ENCODE measurements around the gene IL25.

DNA sequence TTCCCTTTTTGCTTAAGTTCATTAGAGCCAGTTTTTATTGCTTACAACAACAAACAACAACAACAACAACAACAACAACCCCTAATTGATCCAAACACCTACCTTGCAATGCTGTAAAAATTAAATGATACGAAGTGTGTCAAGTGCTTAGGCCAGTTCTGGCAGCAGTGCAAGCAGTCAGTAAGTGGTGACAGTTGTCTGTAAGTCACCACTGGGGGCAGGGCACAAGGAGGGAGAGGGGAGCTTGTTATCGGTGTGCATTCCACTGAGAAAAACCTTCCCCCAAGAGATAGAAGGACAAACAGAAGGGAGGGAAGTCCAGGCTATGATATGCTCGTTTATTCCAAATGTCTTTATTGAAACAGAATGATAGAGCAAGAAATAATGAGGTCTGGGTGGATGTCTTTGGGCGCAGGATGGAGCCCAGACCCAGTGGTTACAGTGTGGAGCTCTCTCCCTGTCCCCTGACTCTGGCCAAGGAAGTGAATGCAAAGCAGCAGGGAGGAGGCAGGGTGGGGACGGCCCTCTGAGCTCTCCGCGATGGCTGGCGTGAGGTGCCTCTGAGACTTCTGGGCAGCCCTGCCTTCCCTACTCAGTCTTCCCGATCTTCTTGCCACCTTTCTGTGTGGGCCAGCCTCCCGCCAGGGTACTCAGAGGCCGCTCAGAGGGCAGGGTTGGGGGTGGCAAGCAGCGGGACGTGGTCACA, 26.5 kb upstream of the IL25 start:
- TF ChIP-seq, protein P1, sequence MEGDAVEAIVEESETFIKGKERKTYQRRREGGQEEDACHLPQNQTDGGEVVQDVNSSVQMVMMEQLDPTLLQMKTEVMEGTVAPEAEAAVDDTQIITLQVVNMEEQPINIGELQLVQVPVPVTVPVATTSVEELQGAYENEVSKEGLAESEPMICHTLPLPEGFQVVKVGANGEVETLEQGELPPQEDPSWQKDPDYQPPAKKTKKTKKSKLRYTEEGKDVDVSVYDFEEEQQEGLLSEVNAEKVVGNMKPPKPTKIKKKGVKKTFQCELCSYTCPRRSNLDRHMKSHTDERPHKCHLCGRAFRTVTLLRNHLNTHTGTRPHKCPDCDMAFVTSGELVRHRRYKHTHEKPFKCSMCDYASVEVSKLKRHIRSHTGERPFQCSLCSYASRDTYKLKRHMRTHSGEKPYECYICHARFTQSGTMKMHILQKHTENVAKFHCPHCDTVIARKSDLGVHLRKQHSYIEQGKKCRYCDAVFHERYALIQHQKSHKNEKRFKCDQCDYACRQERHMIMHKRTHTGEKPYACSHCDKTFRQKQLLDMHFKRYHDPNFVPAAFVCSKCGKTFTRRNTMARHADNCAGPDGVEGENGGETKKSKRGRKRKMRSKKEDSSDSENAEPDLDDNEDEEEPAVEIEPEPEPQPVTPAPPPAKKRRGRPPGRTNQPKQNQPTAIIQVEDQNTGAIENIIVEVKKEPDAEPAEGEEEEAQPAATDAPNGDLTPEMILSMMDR (IDR thresholded peaks at IDR 0.05) = no peak
- no peak for TF ChIP-seq EP300 (IDR thresholded peaks at IDR 0.05)
- no peak for TF ChIP-seq POLR2A (IDR thresholded peaks at IDR 0.05)
- TF ChIP-seq POLR2AphosphoS5 (IDR thresholded peaks at IDR 0.05) = no peak
